Epidermal melanocyte (primary cell): ENCODE results near the gene ALX4.

ENCODE experiments used
- DNase-seq: peaks from one replicate; pipeline ENCODE4 v3.0.0; 2011; ENCODE audit warnings: low spot score; ENCODE audit not compliant: insufficient read length

Gene ALX4

DNA sequence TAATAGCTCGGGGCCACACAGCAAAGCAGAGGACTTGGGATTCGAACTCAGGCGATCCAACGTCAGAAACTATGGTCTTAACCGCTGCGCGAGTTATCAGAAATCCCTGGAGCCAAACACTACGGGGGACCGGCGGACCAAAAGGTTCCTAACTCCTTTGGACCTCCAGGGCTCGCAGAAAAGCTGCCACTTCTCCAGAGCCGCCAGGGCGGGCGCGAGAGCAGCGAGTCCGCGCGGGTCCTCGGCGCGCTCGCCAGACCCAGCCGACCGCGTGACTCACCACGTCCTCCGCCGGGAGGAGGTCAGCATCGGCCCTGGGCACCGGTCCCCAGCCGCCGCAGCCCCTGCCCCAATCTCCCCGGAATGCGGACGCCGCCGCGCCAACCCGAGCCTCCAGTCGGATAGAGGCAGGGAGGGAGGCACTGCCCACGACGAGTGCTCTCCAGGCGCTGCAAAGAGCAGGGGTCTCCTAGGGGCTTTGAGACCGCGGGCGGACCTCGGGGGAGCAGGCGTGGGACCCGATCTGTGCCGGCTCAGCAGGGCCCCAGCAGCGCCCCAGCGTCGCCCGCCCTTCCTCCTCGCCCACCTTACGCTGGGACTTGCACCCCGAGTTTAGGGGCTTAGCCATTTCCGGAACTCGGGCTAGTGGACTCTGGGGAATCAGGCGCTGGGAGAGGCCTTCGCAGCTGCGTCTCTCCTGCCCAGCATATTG is 6.2 kb upstream of the ALX4 start:
- DNase-seq, result no peak

DNA sequence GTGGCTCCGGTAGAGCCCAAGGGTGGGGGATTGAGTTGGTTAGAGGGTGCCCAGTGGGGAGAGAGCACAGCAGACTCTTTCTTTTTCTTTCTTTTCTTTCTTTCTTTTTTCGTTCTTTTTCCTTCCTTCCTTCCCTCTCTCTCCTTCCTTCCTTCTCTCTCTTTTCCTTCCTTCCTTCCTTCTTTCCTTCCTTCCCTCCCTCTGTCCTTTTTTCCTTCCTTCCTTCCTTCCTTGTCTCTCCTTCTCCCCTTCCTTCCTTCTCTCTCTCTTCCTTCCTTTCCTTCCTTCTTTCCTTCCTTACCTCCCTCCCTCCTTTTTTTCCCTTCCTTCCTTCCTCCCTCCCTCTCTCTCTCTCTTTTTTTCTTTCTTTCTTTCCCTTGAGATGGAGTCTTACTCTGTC is 4.8 kb upstream of the ALX4 start:
- no peak for DNase-seq

DNA sequence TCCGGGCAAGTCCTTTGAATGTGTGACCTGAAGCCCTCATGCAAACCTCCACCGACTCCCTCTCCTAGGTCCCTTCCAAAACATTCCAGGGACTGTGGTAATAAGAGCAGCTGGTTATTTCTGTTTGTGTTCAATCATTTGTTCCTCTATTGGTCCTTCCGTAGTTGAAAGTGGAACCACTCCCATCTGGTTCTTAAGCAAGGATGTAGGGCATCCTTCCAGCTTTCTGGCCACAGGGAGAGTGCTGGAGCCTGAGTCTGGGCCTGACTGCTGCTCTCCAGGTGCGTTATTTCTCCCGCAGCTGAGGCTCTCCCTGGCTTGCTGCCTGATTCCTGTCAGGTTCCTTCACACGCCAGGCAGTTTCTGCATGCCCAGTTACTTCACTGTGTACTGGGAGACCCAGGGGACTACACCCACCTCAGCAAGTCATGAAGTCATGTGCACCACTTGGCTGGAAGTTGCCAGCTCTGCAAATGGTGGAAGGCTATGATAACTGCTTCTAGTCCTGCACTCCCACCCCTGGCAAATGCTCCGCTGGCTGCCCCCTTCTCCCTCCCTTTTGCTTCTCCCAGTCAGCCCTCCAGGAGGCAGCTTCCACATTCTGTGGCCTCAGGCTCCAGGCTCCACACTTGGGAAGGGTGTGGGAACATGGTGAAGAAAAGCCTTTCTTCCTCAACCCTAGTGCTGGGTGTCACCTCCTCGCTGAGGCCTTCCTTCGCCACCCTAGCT is 4.0 kb upstream of the ALX4 start:
- DNase-seq, result no peak

DNA sequence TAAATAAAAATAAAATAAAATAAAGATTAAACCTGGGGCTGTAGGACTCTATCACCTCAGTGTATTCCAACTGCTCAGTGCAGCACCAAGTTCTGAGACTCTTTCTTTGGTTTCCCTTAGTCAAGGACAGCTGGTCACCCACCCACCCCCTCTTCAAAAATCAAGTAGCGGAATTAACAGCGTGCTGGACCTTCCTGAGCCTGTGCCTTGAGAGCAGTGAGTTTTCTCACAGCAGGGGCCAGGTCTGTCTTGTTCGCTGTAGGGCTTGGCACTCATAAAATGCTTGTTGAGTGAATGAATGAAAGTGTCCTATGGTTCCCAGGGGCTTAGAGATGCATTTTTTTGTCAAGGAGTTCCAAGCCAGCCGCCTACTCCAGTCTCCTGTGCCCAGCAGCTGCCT is 2.9 kb upstream of the ALX4 start:
- DNase-seq, result no peak

DNA sequence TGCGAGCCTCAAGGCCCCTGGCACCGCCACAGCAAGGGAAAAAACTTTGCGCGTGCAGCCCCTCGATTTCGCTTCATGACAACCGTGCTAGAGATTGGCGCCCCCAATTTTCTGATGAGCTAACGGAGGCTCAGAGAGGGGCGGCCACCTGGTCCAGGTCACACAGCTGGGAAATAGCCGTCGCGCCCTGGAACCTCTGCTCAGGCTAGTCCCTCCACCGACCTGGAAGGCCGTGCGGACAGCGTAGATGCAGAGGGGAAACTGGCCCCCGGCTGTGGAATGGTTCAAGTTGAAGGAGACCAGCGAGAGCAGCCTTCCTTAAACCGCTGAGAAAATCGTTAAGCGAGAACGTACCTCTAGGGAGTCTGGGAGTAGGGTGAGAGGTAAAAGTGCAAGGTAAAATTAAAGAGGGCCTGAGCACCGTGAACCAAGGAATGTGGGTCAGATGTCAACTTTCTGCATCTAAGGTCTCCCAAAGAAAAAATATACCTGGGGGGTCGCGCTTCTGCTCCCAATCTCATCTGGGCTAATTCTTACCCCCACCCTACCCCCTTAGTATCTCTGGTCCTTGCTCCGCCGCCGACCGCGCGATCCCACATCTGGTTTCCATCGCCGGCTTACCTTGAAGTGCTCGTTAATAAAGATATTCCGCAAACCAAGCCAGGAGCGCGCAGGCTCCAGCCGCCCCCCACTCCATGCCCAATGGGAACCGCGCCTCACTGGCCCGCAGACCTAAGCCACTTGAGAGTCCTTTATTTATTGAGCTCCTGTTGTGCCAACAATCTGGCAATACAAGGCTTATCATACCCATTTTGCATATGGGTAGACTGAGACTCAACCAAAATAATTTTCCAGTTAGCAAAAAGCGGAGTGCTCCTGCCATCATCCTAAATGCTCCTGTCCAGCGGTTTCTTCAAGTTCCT is 1.7 kb upstream of the ALX4 start:
- DNase-seq, result no peak

DNA sequence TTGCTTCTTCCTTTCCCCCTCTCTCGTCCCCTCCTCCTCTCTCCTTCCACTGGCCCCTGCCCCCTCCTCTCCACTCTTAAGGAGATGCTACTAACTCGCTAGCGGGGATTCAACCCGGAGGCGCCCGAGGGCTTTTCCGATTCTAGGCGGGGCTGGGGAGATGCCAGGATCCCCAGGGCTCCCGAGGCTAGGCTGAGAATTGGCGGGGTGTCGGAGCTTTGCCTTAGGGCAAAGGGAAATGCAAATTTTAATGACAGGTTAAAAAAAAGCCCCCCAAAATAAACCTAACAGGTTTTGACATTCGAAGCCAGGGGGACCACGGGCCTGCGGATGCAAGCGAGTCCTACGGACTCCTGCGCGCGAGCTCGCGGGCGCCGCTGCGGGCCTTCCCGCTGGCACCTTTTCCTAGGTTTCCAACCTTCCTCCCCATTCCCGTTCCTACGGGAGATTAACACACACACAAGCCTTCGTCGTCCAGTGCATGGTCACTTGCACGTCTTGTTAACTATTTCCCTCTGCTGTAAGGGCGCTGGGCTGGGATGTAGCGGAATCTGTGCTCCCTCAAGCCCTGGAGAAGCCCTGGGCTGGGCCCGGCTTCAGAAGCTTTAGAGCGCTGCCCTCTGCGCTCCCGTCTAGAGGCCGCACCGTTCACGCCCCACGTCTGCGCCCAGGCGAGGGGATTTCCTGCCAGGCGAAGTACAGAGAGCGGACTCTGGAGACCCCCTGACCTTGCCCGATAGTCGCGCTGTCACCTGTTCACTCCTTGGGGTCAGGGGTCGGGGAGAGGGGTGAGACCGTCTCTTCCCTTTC is 729 bp upstream of the ALX4 start:
- no peak for DNase-seq

DNA sequence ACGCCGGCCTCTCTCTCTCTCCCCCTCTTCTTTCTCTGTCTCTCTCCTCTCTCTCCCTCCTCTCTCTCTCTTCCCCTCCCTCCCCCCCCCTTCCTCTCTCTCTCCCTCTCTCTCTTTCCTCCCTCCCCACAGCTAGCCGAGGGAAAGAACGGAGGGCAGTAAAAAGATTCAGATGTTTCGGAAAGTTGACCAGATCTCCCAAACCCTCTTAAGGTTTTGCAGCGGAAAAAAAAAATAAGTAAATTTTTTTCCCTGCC is 195 bp upstream of the ALX4 start:
- DNase-seq, result no peak

DNA sequence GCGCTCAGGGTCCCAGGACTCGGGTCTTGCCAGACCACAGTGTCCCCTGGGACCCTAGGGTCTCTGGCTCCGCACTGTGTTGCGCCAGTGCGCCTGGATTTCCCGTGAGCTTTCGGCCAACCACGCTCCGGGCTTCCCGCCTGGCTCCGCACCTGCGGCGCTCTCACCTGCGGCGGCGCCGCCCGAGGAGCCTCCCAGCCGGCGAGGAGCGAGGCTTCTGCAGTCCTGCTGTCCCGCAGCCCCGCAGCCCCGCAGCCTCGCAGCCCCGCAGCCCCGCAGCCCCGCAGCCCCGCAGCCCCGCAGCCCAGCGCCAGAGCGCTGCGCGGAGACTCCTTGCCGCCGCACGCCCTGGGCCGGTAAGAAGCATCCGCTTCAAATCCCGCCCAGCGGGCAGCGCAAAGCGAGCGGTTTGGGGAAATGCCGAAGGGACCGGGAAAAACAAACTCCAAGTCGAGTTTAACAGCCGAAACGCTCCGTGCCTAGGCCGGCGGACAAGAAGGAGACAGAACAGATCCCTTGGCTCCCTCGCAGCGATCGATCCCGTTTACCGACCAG is 939 bp downstream of the ALX4 start:
- DNase-seq, result no peak

DNA sequence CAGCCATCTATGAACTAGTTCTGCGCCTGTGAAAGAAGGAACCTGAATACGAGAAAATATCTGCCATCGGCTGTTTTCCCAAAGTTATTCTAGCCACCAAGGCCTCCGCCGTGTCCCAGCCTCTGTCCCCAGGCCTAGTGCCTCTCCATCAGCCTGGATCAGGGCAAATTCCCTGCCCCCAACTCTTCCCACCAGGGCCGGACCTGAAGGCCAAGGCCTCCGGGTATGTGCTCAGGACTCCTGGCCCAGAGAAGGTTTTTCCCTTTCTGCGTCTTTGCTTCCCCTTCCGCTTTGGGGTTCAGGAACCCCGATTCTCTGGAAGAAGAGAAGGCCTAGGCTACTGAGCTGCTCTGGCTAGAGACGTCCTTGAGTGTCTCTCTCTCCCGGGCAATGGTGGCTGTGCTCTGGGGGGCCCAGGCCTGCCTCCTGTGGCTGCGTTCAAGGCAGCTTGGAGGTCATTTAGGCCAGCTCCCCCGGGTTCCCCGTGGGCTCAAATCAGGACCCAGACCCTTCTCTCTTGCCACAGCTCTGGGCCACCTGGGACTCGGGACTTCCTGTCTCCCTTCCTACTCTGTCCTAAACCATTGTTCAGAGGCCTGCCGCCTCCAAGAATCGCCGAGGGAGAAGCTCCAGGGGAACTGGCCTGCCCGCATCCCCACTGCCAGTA is 1.6 kb downstream of the ALX4 start:
- no peak for DNase-seq

DNA sequence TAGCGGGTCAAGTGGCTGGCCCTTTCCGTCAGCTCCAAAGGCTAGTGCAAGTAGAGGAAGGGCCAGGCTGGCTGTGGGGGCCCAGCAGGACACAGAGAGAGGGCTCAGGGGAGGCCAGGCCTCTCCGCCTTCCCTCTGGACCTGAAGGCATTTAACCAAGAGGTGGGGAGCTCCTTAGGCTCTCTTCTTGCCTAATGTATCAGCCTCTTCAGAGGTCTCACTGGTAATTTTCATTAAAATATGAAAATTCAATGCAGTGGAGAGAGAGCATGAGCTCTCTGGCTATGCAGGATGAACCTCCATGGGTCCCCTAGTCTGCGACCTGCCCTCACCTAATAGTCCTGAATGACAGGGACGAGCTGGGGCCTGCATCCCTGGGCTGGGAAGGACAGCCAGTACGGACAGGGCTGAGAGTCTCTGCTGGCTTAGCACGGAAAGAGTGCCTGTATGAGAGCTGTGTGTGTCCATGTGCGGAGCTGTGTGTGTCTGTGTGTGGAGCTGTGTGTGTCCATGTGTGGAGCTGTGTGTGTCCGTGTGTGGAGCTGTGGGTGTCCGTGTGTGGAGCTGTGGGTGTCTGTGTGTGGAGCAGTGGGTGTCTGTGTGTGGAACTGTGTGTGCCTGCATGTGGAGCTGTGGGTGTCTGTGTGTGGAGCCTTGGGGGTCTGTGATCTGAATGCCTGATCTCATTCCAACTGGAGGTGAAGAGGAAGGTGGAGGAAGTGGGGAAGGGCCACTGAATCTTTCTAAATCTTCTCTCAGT is 2.4 kb downstream of the ALX4 start:
- no peak for DNase-seq

DNA sequence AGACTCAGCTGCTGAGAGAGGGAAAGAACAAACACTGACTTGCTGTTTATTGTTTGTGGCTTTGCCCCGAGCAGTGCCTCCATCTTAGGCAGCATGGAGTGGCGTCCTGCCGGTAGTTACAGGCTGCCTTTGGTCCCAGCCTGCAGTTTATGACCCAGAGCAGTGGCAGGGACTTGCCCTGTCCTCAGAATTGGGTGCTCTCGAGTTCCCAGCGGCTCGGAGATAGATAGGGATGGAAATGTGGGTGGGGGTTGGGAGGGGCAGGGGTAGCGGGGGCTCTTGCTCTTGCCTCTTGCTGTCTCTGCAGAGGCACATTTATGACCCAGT is 3.1 kb downstream of the ALX4 start:
- no peak for DNase-seq

DNA sequence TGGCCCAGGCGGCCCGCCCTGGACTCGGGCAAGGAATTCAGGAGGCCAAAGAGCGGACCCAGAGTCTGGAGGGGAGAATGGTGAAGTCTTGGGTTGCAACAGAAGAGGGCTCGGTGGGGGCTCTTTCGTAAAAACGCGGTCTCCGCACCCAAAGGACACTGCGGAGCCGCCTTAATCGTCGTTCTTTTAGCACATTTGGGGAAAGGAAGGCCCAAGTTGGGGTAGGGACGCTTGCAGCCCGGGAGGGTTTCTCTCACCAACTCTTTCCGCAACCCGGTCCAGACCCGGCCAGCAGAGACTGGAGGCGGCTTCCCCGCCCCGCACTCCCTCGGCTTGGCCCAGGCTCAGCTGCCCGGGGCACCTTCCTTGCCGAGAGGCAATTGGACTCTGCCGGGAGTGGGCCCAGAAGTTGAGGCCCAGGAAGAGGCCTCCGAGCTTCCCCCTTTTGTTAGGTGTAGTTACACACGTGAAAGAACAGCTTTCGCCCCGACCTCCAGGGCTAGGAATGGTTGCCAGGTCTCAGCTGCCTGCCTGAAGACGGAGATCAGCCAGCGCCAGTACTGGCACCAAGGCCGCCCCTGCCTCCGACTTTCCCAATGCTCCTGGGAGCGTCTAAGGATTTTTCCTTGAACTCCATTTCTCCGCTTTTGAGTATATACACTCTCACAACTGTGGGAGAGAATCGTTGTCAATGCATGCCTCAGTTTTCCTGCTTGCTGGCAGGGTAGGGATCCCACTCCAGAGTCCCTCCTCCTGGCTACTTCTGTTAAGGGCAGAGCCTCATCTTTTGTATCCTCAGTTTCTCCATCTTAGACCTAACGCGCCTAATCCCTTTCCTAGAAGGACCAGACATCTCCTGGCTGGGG is 3.7 kb downstream of the ALX4 start:
- DNase-seq, result no peak

DNA sequence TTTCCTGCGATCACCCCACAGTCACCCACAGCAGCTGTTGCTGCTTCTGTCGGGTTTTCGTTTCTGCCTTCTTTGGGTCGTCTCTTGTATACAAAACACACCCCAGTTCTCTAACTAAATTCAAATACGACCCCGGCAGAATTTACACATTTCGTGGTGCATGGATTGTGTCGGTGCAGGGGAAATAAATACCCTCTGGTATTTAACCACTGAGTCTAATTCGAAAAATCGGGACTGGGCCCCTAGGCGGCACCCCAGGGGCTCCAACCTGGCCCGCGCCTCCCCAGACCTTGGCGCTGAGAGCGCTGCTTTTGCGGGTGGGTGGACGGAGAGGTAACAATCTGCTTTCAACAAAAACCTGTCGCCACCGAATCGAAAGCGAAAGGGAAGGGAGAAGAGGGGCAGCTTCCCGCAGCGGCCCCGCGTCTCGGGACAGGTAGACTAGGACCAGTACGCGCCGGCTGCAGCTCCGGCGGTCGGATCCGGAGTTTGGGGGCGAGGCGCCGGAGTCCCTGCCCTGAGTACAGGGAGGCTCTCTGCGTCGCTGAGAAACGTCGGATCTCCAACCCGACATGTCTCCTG is 4.4 kb downstream of the ALX4 start:
- DNase-seq, result no peak

DNA sequence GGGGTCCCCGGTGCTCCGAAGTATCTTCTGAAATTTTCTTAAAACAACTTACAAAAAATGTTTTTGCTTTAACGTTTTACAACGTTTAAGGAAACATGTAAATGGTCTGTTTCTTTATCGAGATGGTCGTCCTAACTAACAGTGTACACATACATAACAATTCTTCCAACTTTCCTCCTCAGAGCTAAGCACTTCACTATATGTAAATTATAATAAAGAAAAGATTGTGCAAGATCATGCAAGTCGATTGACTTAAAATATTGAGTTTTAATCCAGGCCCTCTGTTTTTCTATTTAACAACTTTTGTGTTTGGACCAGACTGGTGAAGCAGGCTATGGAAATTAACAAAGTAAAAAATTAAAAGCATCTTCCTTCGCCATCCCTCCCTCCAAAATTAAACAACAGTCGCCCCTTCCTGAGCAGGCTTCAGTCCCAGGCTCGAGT is 4.9 kb downstream of the ALX4 start:
- DNase-seq, result no peak

DNA sequence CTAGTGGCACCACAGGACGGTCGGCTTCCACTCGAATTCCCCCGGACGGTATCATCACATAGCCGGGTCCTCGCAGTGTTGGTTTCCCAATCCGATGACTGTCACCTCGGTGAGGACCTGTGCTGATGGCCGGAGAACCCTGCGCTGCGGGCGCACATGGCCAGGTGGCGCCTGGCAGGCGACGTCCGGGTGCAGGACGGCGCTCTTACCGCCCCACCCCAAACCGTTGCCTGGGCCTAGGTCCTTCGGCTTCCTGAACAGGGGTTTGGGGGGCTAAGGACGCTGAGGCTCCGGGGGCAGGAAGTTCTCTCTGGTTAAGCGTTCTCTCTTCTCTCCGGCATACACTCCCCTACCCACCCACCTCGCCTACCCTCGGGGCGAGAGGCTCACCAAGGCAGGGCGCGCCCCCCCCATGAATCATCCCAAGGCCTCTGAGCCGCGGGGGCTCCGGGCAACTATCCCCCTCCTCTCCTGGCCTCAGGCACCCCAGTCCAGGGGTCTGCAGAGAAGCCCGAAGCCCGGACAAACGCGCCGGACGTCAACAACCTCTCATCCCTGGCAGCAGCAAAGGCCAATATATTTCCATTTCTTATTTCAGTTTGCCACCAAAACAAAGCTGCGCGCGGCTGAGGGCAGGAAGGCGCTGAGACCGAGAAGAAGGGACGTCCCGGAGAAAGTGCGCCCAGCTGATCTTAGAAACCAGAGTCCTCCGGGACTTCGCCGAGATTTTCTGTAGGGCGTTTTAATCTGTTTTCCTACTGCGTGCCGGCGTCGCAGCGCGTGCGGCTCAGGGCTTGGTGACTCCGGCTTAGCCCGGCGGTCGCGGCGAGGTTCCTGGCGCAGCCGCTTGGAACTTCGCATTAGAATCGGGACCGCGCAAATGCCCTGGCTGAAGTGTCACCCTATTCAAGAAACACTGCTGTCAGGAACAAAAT is 5.6 kb downstream of the ALX4 start:
- DNase-seq, result no peak

DNA sequence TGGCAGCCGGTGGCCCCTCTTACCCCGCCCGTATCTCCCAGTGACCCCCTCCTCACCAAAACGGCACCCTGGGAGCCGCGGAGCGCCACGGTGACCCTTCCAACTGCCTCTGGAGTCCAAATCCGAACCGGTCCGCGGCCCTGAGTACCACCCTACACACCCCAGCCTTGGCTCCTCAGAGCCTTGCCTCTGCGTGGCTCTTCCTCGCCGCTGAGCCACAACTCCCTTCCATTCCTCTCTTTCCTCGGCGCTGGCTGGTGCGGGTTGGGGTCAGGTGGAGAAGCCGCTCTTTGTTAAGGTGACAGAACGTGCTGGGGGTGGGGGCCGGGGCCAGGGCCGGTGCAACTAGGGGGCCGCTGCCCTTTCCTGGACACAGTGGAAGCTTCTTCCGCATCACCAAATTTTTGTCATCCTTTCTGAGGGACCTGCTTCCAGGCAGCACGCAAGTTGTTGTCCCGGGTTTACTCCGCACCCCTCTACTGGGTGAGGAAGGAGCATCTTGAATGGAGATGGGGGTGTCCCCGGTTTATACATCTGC is 6.5 kb downstream of the ALX4 start:
- no peak for DNase-seq

DNA sequence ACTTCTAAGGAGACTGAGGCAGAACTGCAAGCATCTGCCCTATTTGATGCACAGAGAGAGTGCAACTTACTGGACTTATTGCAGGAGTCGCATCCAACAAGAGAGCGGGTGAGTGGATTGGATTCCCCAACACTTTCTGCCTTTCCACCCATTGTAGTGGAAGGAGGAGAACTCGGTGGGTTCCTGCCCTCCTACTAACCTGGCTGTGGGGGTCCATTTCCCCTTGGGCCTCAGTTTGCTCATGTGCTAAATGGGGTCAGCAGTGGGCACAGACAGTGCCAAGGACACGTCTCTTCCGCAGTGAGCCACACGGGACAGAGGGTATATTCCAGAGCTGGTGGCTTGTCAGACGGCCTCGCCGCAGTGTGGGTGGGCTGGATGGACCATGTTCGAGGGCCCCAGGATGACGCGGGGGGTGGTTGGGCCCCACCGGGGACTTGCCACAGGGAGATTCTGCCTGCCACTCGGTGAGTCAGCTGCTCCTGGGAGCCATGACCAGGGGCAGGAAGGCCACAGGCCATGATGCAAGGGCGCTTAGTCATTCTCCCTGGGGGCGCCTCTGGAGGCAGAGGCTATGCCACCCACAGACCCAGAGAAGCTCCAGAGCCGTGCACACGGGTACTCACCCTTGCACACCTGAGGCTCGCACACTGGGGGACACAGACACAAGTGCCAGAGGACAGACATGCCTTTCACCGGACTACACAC is 8.2 kb downstream of the ALX4 start:
- no peak for DNase-seq
